ENCODE measurements around the gene PRPF19. TPM values are rescaled to one million over a fixed set of nuclear protein-coding genes. Genes with fewer than 3 reads are reported as not detected.
A peak's percentile ranks its signal among the peaks of the same experiment; 100 is the strongest.

Gene PRPF19
- total RNA-seq (72.1 TPM), polyA plus RNA-seq (ENCODE audit: insufficient read depth, low read depth, low replicate concordance) (70.7 TPM)
- long read RNA-seq, donor 1, transcript PRPF19-201 (16 exons, 2,157 nt) = major isoform, 10 of 10 reads
- long read RNA-seq, donor 1, partial matches to known transcripts = 0 of 10 reads
- long read RNA-seq, donor 1, other reads (novel, unspliced or antisense) = 0 of 10 reads
- long read RNA-seq, donor 2, transcript PRPF19-201 (16 exons, 2,157 nt) = major isoform, 12 of 17 reads
- long read RNA-seq, donor 2, partial matches to known transcripts = 5 of 17 reads
- long read RNA-seq, donor 2, other reads (novel, unspliced or antisense) = 0 of 17 reads
- long read RNA-seq, donor 3, transcript PRPF19-201 (16 exons, 2,157 nt) = major isoform, 14 of 55 reads
- long read RNA-seq, donor 3, partial matches to known transcripts = 40 of 55 reads
- long read RNA-seq, donor 3, other reads (novel, unspliced or antisense) = 0 of 55 reads
- long read RNA-seq, donor 4, transcript PRPF19-201 (16 exons, 2,157 nt) = major isoform, 12 of 32 reads
- long read RNA-seq, donor 4, partial matches to known transcripts = 20 of 32 reads
- long read RNA-seq, donor 4, other reads (novel, unspliced or antisense) = 0 of 32 reads
- long read RNA-seq, donor 5, partial matches to known transcripts = 0 of 2 reads
- long read RNA-seq, donor 5, other reads (novel, unspliced or antisense) = 0 of 2 reads
- long read RNA-seq, donor 6, transcript PRPF19-201 (16 exons, 2,157 nt) = major isoform, 6 of 6 reads
- long read RNA-seq, donor 6, partial matches to known transcripts = 0 of 6 reads
- long read RNA-seq, donor 6, other reads (novel, unspliced or antisense) = 0 of 6 reads
- long read RNA-seq, donor 7, partial matches to known transcripts = 7 of 8 reads
- long read RNA-seq, donor 7, other reads (novel, unspliced or antisense) = 1 of 8 reads
- long read RNA-seq, donor 8, transcript PRPF19-201 (16 exons, 2,157 nt) = major isoform, 13 of 13 reads
- long read RNA-seq, donor 8, partial matches to known transcripts = 0 of 13 reads
- long read RNA-seq, donor 8, other reads (novel, unspliced or antisense) = 0 of 13 reads
- long read RNA-seq, donor 9, transcript PRPF19-201 (16 exons, 2,157 nt) = major isoform, 8 of 8 reads
- long read RNA-seq, donor 9, partial matches to known transcripts = 0 of 8 reads
- long read RNA-seq, donor 9, other reads (novel, unspliced or antisense) = 0 of 8 reads
- long read RNA-seq, donor 10, transcript PRPF19-201 (16 exons, 2,157 nt) = major isoform, 6 of 6 reads
- long read RNA-seq, donor 10, partial matches to known transcripts = 0 of 6 reads
- long read RNA-seq, donor 10, other reads (novel, unspliced or antisense) = 0 of 6 reads

- DNase-seq (peak; percentile 98 to 99 (median 99)), FAIRE-seq (peak; percentile 85)
- Histone ChIP-seq H3K9me3 (ENCODE audit: control insufficient read depth in 2 of 3, insufficient read depth in 1 of 3, low read length in 3 of 3) (no peaks in the 10 kb centered on the region), H3K4me1 (ENCODE audit: control insufficient read depth in 2 of 3, insufficient read depth in 2 of 3, low read depth in 1 of 3, low read length in 3 of 3) (peaks cover 9 to 12% (median 12%) of the 10 kb centered on the region in 3 donors), H3K27ac (ENCODE audit: low read depth in 2 of 2, low read length in 2 of 2) (peak within 1 kb of the TSS; percentile 85 to 86), H3K9ac (ENCODE audit: low read length in 3 of 3) (peak within 1 kb of the TSS; percentile 75 to 94 (median 77)), H3K4me3 (ENCODE audit: low read length in 3 of 3) (peak within 1 kb of the TSS; percentile 76 to 96 (median 83)), H3K27me3 (ENCODE audit: control insufficient read depth, insufficient read depth, low read length) (no peaks in the 10 kb centered on the region), H3K36me3 (ENCODE audit: control insufficient read depth in 2 of 3, insufficient read depth in 3 of 3, low read length in 3 of 3) (peaks cover 4 to 18% (median 17%) of the 10 kb centered on the region in 3 donors)
- intact Hi-C loops (cut with DNase I) = no loop called here
- no peak for TF ChIP-seq CTCF (IDR thresholded peaks at IDR 0.05; ENCODE audit: borderline replicate concordance, extremely low read depth, insufficient read depth)
Observed at GRCh38 chr11:60906132-60906972, at the start of gene PRPF19. TSS of gene PRPF19 (minus strand) at chr11:60906585. CDS start at chr11:60906382, 203 bp downstream.

GRCh38 chr11:60955571-60955970 is 49.2 kb upstream of the PRPF19 start:
- intact Hi-C loops (cut with DNase I) = no loop called here
- Histone ChIP-seq H3K4me3 (ENCODE audit: low read length in 3 of 3) (no peak overlapping the region), H3K4me1 (ENCODE audit: control insufficient read depth in 2 of 3, insufficient read depth in 2 of 3, low read depth in 1 of 3, low read length in 3 of 3) (no peaks in the 10 kb centered on the region), H3K9ac (ENCODE audit: low read length in 3 of 3) (no peak overlapping the region), H3K27ac (ENCODE audit: low read depth in 2 of 2, low read length in 2 of 2) (no peak overlapping the region), H3K27me3 (ENCODE audit: control insufficient read depth, insufficient read depth, low read length) (no peaks in the 10 kb centered on the region), H3K36me3 (ENCODE audit: control insufficient read depth in 2 of 3, insufficient read depth in 3 of 3, low read length in 3 of 3) (no peaks in the 10 kb centered on the region), H3K9me3 (ENCODE audit: control insufficient read depth in 2 of 3, insufficient read depth in 1 of 3, low read length in 3 of 3) (no peaks in the 10 kb centered on the region)
- TF ChIP-seq CTCF (IDR thresholded peaks at IDR 0.05; ENCODE audit: borderline replicate concordance, extremely low read depth, insufficient read depth) = no peak
- FAIRE-seq (no peak), DNase-seq (no peak)

GRCh38 chr11:60954421-60954820 is 48.0 kb upstream of the PRPF19 start:
- peaks cover 0 to 2% (median 0%) of the 10 kb centered on the region in 3 donors for H3K4me1 ChIP-seq (ENCODE audit: control insufficient read depth in 2 of 3, insufficient read depth in 2 of 3, low read depth in 1 of 3, low read length in 3 of 3)
- no peaks in the 10 kb centered on the region for H3K27me3 ChIP-seq (ENCODE audit: control insufficient read depth, insufficient read depth, low read length)
- no peak for TF ChIP-seq CTCF (IDR thresholded peaks at IDR 0.05; ENCODE audit: borderline replicate concordance, extremely low read depth, insufficient read depth)
- intact Hi-C loops (cut with DNase I) = no loop called here
- no peak overlapping the region for H3K9ac ChIP-seq (ENCODE audit: low read length in 3 of 3)
- no peak overlapping the region for H3K4me3 ChIP-seq (ENCODE audit: low read length in 3 of 3)
- FAIRE-seq = no peak
- H3K27ac ChIP-seq (ENCODE audit: low read depth in 2 of 2, low read length in 2 of 2) = no peak overlapping the region
- no peaks in the 10 kb centered on the region for H3K9me3 ChIP-seq (ENCODE audit: control insufficient read depth in 2 of 3, insufficient read depth in 1 of 3, low read length in 3 of 3)
- DNase-seq = no peak
- H3K36me3 ChIP-seq (ENCODE audit: control insufficient read depth in 2 of 3, insufficient read depth in 3 of 3, low read length in 3 of 3) = no peaks in the 10 kb centered on the region
